Activated CD4-positive, alpha-beta memory T cell treated with anti-CD3 and anti-CD28 coated beads for 36 hours (primary cell): Measurements from ENCODE around the gene ZNF106. TPM values are rescaled to one million over a fixed set of nuclear protein-coding genes. Genes with fewer than 3 reads are reported as not detected.
A peak's percentile ranks its signal among the peaks of the same experiment; 100 is the strongest.

ENCODE experiments used
- CTCF ChIA-PET: fragments of 350-600 bp; sonication (Branson Sonifier 250); formaldehyde crosslinking; loops from one replicate; lab custom pipeline; 2021; ENCODE audit warnings: antibody characterized with exemption, inconsistent platforms; lab: Charles Lee
- POLR2A ChIA-PET: fragments of 350-600 bp; sonication (Branson Sonifier 250); formaldehyde crosslinking; loops from one replicate; lab custom pipeline; 2021; ENCODE audit warnings: antibody characterized with exemption; lab: Charles Lee
- DNase-seq: peaks from one replicate; pipeline ENCODE4 v3.0.0-alpha.2; 2020
- H3K27ac Mint-ChIP-seq: one replicate; pipeline ENCODE4 v1.8.0; 2021; ENCODE audit warnings: mixed read lengths
- H3K27me3 Mint-ChIP-seq: one replicate; pipeline ENCODE4 v1.8.0; 2021; ENCODE audit warnings: mixed read lengths
- H3K36me3 Mint-ChIP-seq: one replicate; pipeline ENCODE4 v1.8.0; 2021; ENCODE audit warnings: mixed read lengths
- H3K4me1 Mint-ChIP-seq: one replicate; pipeline ENCODE4 v1.8.0; 2021; ENCODE audit warnings: low read depth, mixed read lengths
- H3K4me3 Mint-ChIP-seq: one replicate; pipeline ENCODE4 v1.8.0; 2021; ENCODE audit warnings: mild to moderate bottlenecking, mixed read lengths
- H3K9me3 Mint-ChIP-seq: one replicate; pipeline ENCODE4 v1.8.0; 2021; ENCODE audit warnings: mixed read lengths
- intact Hi-C: fragments of 100-400 bp; cut with micrococcal nuclease; formaldehyde crosslinking; loops from one replicate; pipeline ENCODE4 v1.15.1; 2023
- total RNA-seq, 2 experiments: library from RNA; stranded (reverse); gene quantifications; one replicate each; pipeline ENCODE4 v1.2.3, GENCODE V29; 2021

ZNF106 gene
- total RNA-seq, 2 experiments from 2014 or later, result 47.1 to 48.0 TPM

DNA sequence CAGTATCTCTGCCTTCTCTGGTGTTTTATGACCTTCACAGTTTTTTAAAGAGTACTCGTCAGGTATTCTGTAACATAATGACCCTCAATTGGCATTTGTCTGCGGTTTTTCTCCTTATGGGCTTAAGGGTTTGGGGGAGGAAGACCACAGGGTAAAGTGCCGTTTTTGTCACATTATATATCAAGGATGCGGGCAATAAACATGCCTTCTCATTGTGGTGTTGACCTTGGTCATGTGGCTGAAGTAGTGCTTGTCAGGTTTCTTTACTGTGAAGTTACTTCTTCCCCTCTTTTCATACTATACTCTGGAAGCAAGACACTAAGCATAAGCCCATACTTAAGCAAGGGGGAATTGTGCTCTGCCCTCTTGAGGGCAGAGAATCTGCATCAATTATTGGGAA lies 115.0 kb downstream of the ZNF106 start:
- Mint-ChIP-seq H3K4me1 (no peaks in the 10 kb centered on the region), H3K27me3 (no peaks in the 10 kb centered on the region), H3K36me3 (peaks cover 11% of the 10 kb centered on the region), H3K9me3 (peaks cover 12% of the 10 kb centered on the region), H3K27ac (no peak overlapping the region), H3K4me3 (no peak overlapping the region)
- CTCF ChIA-PET, result interaction anchor here (1.4 kb wide), 1 partner anchor 9 kb away, joined by 4 read pairs; no protein-coding TSS in a partner anchor
- intact Hi-C loops, result no loop called here
- POLR2A ChIA-PET, result no interaction called here
- DNase-seq, result no peak

GRCh38 chr15:42375252-42375651 lies 115.7 kb downstream of the ZNF106 start:
- ChIA-PET POLR2A (no interaction called here), CTCF (no interaction called here)
- H3K36me3 Mint-ChIP-seq, result peaks cover 11% of the 10 kb centered on the region
- H3K27me3 Mint-ChIP-seq, result no peaks in the 10 kb centered on the region
- no peak for DNase-seq
- no peak overlapping the region for H3K4me3 Mint-ChIP-seq
- no peaks in the 10 kb centered on the region for H3K4me1 Mint-ChIP-seq
- intact Hi-C loops, result no loop called here
- H3K9me3 Mint-ChIP-seq, result peaks cover 12% of the 10 kb centered on the region
- H3K27ac Mint-ChIP-seq, result no peak overlapping the region

- POLR2A ChIA-PET, result no interaction called here
- Mint-ChIP-seq H3K4me3 (no peak overlapping the region), H3K27ac (no peak overlapping the region)
Measured at GRCh38 chr15:42374810-42375209, 116.1 kb downstream of the ZNF106 start.

GRCh38 chr15:42373936-42374335 lies 117.0 kb downstream of the ZNF106 start:
- Mint-ChIP-seq H3K36me3 (peaks cover 8% of the 10 kb centered on the region), H3K27me3 (no peaks in the 10 kb centered on the region), H3K27ac (no peak overlapping the region), H3K4me1 (no peaks in the 10 kb centered on the region), H3K9me3 (peaks cover 8% of the 10 kb centered on the region), H3K4me3 (no peak overlapping the region)
- CTCF ChIA-PET, result no interaction called here
- no peak for DNase-seq
- POLR2A ChIA-PET, result no interaction called here
- intact Hi-C loops, result no loop called here

More at GRCh38 chr15:42374810-42375209, 116.1 kb downstream of the ZNF106 start:
- CTCF ChIA-PET, result no interaction called here
- intact Hi-C loops, result no loop called here
- no peaks in the 10 kb centered on the region for H3K4me1 Mint-ChIP-seq
- no peaks in the 10 kb centered on the region for H3K27me3 Mint-ChIP-seq
- H3K9me3 Mint-ChIP-seq, result peaks cover 12% of the 10 kb centered on the region
- peaks cover 11% of the 10 kb centered on the region for H3K36me3 Mint-ChIP-seq
- no peak for DNase-seq

DNA sequence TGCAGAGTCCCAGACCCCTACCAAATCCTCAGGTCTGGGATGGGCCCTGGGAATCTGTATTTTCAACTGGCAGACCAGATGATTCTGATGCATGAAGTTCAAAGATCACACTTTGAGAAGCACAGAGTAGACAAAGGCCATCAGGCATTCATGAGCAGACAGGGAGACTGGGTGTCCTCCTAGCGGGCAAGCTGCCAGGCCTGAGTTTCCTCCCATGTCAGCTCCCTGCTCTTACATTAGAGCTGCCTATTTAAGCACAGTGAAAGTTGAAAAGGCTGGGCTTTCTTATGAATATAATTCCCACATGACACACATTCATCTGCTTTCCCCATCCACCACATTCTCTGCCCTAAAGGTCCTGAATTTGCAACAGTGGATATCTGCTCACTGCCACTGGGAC lies 117.7 kb downstream of the ZNF106 start:
- DNase-seq, result no peak
- POLR2A ChIA-PET, result no interaction called here
- Mint-ChIP-seq H3K4me1 (no peaks in the 10 kb centered on the region), H3K4me3 (no peak overlapping the region), H3K36me3 (peaks cover 6% of the 10 kb centered on the region), H3K9me3 (peaks cover 6% of the 10 kb centered on the region), H3K27me3 (no peaks in the 10 kb centered on the region), H3K27ac (no peak overlapping the region)
- CTCF ChIA-PET, result no interaction called here
- intact Hi-C loops, result no loop called here

DNA sequence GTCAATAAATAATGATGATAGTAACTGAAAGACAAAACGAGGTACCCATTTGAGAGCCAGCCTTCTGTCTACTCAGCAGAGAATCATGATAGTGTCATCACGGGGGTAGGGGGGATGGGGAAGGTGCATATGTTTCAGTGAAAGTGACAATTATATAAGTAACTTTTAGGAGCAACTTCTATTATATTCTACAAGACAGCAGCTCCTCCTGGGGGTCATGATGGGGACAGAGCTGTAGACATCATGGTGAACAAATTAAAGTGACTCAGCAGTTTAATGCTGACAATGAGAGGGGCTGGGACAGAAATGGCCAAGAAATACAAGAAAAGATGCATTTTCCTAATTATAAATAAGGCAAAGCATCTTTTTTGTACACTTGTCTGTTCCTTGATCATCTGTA lies 119.8 kb downstream of the ZNF106 start:
- Mint-ChIP-seq H3K27me3 (no peaks in the 10 kb centered on the region), H3K9me3 (no peaks in the 10 kb centered on the region), H3K4me1 (no peaks in the 10 kb centered on the region), H3K4me3 (no peak overlapping the region), H3K27ac (no peak overlapping the region), H3K36me3 (no peaks in the 10 kb centered on the region)
- CTCF ChIA-PET, result no interaction called here
- POLR2A ChIA-PET, result no interaction called here
- peak; percentile 15 for DNase-seq
- intact Hi-C loops, result no loop called here

- intact Hi-C loops, result no loop called here
- Mint-ChIP-seq H3K27ac (no peak overlapping the region), H3K36me3 (no peaks in the 10 kb centered on the region), H3K9me3 (no peaks in the 10 kb centered on the region), H3K4me1 (no peaks in the 10 kb centered on the region), H3K4me3 (no peak overlapping the region), H3K27me3 (no peaks in the 10 kb centered on the region)
- no peak for DNase-seq
- ChIA-PET CTCF (no interaction called here), POLR2A (no interaction called here)
Measured at GRCh38 chr15:42368096-42368495, 122.8 kb downstream of the ZNF106 start.

DNA sequence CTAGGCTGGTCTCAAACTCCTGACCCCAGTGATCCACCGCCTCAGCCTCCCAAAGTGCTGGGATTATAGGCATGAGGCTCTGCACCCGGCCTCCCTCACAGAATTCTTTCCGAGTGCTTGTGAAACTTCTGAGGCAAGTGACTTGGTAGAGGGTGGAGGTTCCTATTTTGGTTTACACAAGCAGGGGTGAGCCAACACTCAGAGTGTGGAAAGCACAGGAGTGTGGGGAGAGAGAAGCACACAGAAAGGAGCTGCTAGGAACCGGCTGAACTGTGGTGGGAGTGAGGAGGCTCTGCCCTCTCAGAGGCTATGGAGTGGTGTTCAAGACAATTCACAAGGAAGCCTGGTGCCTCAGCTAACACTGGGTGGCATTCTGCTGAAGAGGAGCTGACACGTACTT lies 123.9 kb downstream of the ZNF106 start:
- DNase-seq, result no peak
- H3K4me1 Mint-ChIP-seq, result no peaks in the 10 kb centered on the region
- intact Hi-C loops, result no loop called here
- H3K27ac Mint-ChIP-seq, result no peak overlapping the region
- no peaks in the 10 kb centered on the region for H3K9me3 Mint-ChIP-seq
- no peaks in the 10 kb centered on the region for H3K36me3 Mint-ChIP-seq
- H3K27me3 Mint-ChIP-seq, result no peaks in the 10 kb centered on the region
- POLR2A ChIA-PET, result no interaction called here
- H3K4me3 Mint-ChIP-seq, result no peak overlapping the region
- CTCF ChIA-PET, result no interaction called here

DNA sequence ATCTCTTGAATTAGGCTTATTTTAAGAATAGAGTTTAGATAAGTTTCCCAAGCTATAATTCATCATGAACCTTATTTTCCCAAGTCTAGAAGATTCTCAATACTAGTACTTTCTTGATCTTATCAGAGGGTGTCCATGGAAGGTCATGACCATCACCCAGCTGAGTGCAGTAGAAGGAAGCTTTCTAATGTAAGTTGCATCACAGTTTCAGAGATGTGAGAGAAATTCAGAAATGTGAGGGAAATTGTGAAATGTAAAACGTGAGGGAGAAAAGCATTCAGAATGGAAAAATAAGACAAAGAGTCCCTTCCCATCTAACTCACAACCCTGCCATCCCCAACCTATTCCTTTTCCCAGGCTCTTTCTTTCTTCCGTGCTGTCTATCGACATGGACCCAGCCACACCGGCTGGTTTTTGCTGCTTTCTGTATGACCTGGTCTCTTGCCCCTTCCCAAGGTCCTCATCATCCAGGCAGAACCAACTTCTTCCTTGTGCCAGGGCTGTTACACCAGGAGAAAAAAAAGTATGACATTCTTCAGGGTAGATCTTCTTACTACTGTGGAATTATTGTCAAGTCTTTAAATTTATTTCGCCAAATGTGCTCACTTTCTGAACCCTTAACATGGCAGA lies 124.9 kb downstream of the ZNF106 start:
- CTCF ChIA-PET, result no interaction called here
- DNase-seq, result no peak
- Mint-ChIP-seq H3K4me1 (no peaks in the 10 kb centered on the region), H3K27me3 (no peaks in the 10 kb centered on the region), H3K36me3 (no peaks in the 10 kb centered on the region), H3K27ac (no peak overlapping the region), H3K4me3 (no peak overlapping the region), H3K9me3 (no peaks in the 10 kb centered on the region)
- intact Hi-C loops, result no loop called here
- POLR2A ChIA-PET, result no interaction called here

- no peak for DNase-seq
- ChIA-PET POLR2A (no interaction called here), CTCF (no interaction called here)
- Mint-ChIP-seq H3K27ac (no peak overlapping the region), H3K27me3 (no peaks in the 10 kb centered on the region), H3K9me3 (no peaks in the 10 kb centered on the region), H3K4me3 (no peak overlapping the region), H3K4me1 (no peaks in the 10 kb centered on the region), H3K36me3 (no peaks in the 10 kb centered on the region)
- intact Hi-C loops, result no loop called here
Measured at GRCh38 chr15:42364529-42364928, 126.4 kb downstream of the ZNF106 start.

- Mint-ChIP-seq H3K4me3 (no peak overlapping the region), H3K27ac (no peak overlapping the region), H3K36me3 (no peaks in the 10 kb centered on the region), H3K4me1 (no peaks in the 10 kb centered on the region), H3K27me3 (no peaks in the 10 kb centered on the region), H3K9me3 (no peaks in the 10 kb centered on the region)
- CTCF ChIA-PET, result no interaction called here
- intact Hi-C loops, result no loop called here
- POLR2A ChIA-PET, result no interaction called here
- DNase-seq, result no peak
Measured at GRCh38 chr15:42363942-42364341, 127.0 kb downstream of the ZNF106 start.

- intact Hi-C loops, result no loop called here
- no peak overlapping the region for H3K27ac Mint-ChIP-seq
- H3K27me3 Mint-ChIP-seq, result no peaks in the 10 kb centered on the region
- H3K9me3 Mint-ChIP-seq, result no peaks in the 10 kb centered on the region
- no peaks in the 10 kb centered on the region for H3K36me3 Mint-ChIP-seq
- ChIA-PET CTCF (no interaction called here), POLR2A (no interaction called here)
- no peaks in the 10 kb centered on the region for H3K4me1 Mint-ChIP-seq
- no peak for DNase-seq
- no peak overlapping the region for H3K4me3 Mint-ChIP-seq
Measured at GRCh38 chr15:42363487-42363886, 127.5 kb downstream of the ZNF106 start.
